ENCODE measurements around the gene GAB3.

The GAB3 gene

GRCh38 chrX:154658187-154658586 is 92.7 kb downstream of the GAB3 start:
- Histone ChIP-seq H3K27ac (ENCODE audit: low read length) (no peak overlapping the region), H2AFZ (ENCODE audit: low read depth, low read length) (no peak overlapping the region), H3K36me3 (ENCODE audit: insufficient read depth, low read length) (no peaks in the 10 kb centered on the region), H3K4me1 (ENCODE audit: insufficient read depth, low read length) (no peaks in the 10 kb centered on the region), H3K27me3 (ENCODE audit: insufficient read depth, low read length, poor library complexity) (no peaks in the 10 kb centered on the region), H3K4me3 (ENCODE audit: low read depth in 1 of 2, low read length in 2 of 2) (no peak overlapping the region), H3K9ac (ENCODE audit: low read depth, low read length) (no peak overlapping the region), H3K4me2 (ENCODE audit: insufficient read depth, low read length) (no peak overlapping the region), H3K9me3 (ENCODE audit: insufficient read depth, low read length, severe bottlenecking) (peaks cover 3% of the 10 kb centered on the region), H3K79me2 (ENCODE audit: insufficient read depth, low read length) (no peaks in the 10 kb centered on the region), H4K20me1 (ENCODE audit: insufficient read depth, low read length) (no peaks in the 10 kb centered on the region)
- TF ChIP-seq EZH2 (IDR thresholded peaks at IDR 0.05; ENCODE audit: borderline replicate concordance, low read depth, low read length, severe bottlenecking): no peak
- no peak for TF ChIP-seq CTCF (IDR thresholded peaks at IDR 0.05; ENCODE audit: borderline replicate concordance, extremely low read depth, low read length, poor library complexity, severe bottlenecking)
- DNase-seq (no peak), ATAC-seq (ENCODE audit: insufficient read depth, low read depth) (no peak)

- Histone ChIP-seq H2AFZ (ENCODE audit: low read depth, low read length) (no peak overlapping the region), H3K36me3 (ENCODE audit: insufficient read depth, low read length) (no peaks in the 10 kb centered on the region), H3K27ac (ENCODE audit: low read length) (no peak overlapping the region), H3K4me2 (ENCODE audit: insufficient read depth, low read length) (no peak overlapping the region), H3K4me3 (ENCODE audit: low read depth in 1 of 2, low read length in 2 of 2) (no peak overlapping the region), H3K9ac (ENCODE audit: low read depth, low read length) (no peak overlapping the region), H3K27me3 (ENCODE audit: insufficient read depth, low read length, poor library complexity) (no peaks in the 10 kb centered on the region), H4K20me1 (ENCODE audit: insufficient read depth, low read length) (no peaks in the 10 kb centered on the region), H3K79me2 (ENCODE audit: insufficient read depth, low read length) (no peaks in the 10 kb centered on the region), H3K9me3 (ENCODE audit: insufficient read depth, low read length, severe bottlenecking) (no peaks in the 10 kb centered on the region), H3K4me1 (ENCODE audit: insufficient read depth, low read length) (no peaks in the 10 kb centered on the region)
- DNase-seq (no peak), ATAC-seq (ENCODE audit: insufficient read depth, low read depth) (no peak)
- TF ChIP-seq CTCF (IDR thresholded peaks at IDR 0.05; ENCODE audit: borderline replicate concordance, extremely low read depth, low read length, poor library complexity, severe bottlenecking): no peak
- TF ChIP-seq EZH2 (IDR thresholded peaks at IDR 0.05; ENCODE audit: borderline replicate concordance, low read depth, low read length, severe bottlenecking): no peak
Observed at GRCh38 chrX:154657226-154657805, 93.6 kb downstream of the GAB3 start.

GRCh38 chrX:154655786-154656185 is 95.1 kb downstream of the GAB3 start:
- ATAC-seq (ENCODE audit: insufficient read depth, low read depth) (no peak), DNase-seq (no peak)
- no peaks in the 10 kb centered on the region for H3K27me3 ChIP-seq (ENCODE audit: insufficient read depth, low read length, poor library complexity)
- no peak overlapping the region for H3K27ac ChIP-seq (ENCODE audit: low read length)
- H3K36me3 ChIP-seq (ENCODE audit: insufficient read depth, low read length): no peaks in the 10 kb centered on the region
- no peak for TF ChIP-seq CTCF (IDR thresholded peaks at IDR 0.05; ENCODE audit: borderline replicate concordance, extremely low read depth, low read length, poor library complexity, severe bottlenecking)
- no peak for TF ChIP-seq EZH2 (IDR thresholded peaks at IDR 0.05; ENCODE audit: borderline replicate concordance, low read depth, low read length, severe bottlenecking)
- no peak overlapping the region for H3K4me3 ChIP-seq (ENCODE audit: low read depth in 1 of 2, low read length in 2 of 2)
- no peaks in the 10 kb centered on the region for H4K20me1 ChIP-seq (ENCODE audit: insufficient read depth, low read length)
- H3K9ac ChIP-seq (ENCODE audit: low read depth, low read length): no peak overlapping the region
- no peak overlapping the region for H3K4me2 ChIP-seq (ENCODE audit: insufficient read depth, low read length)
- no peaks in the 10 kb centered on the region for H3K4me1 ChIP-seq (ENCODE audit: insufficient read depth, low read length)
- H3K9me3 ChIP-seq (ENCODE audit: insufficient read depth, low read length, severe bottlenecking): no peaks in the 10 kb centered on the region
- H3K79me2 ChIP-seq (ENCODE audit: insufficient read depth, low read length): no peaks in the 10 kb centered on the region
- no peak overlapping the region for H2AFZ ChIP-seq (ENCODE audit: low read depth, low read length)

GRCh38 chrX:154655346-154655745 is 95.5 kb downstream of the GAB3 start:
- no peaks in the 10 kb centered on the region for H3K79me2 ChIP-seq (ENCODE audit: insufficient read depth, low read length)
- H3K27me3 ChIP-seq (ENCODE audit: insufficient read depth, low read length, poor library complexity): no peaks in the 10 kb centered on the region
- H2AFZ ChIP-seq (ENCODE audit: low read depth, low read length): no peak overlapping the region
- no peak overlapping the region for H3K27ac ChIP-seq (ENCODE audit: low read length)
- TF ChIP-seq EZH2 (IDR thresholded peaks at IDR 0.05; ENCODE audit: borderline replicate concordance, low read depth, low read length, severe bottlenecking): no peak
- ATAC-seq (ENCODE audit: insufficient read depth, low read depth) (no peak), DNase-seq (no peak)
- no peaks in the 10 kb centered on the region for H3K9me3 ChIP-seq (ENCODE audit: insufficient read depth, low read length, severe bottlenecking)
- no peaks in the 10 kb centered on the region for H4K20me1 ChIP-seq (ENCODE audit: insufficient read depth, low read length)
- H3K4me1 ChIP-seq (ENCODE audit: insufficient read depth, low read length): no peaks in the 10 kb centered on the region
- no peak overlapping the region for H3K4me2 ChIP-seq (ENCODE audit: insufficient read depth, low read length)
- H3K4me3 ChIP-seq (ENCODE audit: low read depth in 1 of 2, low read length in 2 of 2): no peak overlapping the region
- no peak overlapping the region for H3K9ac ChIP-seq (ENCODE audit: low read depth, low read length)
- no peaks in the 10 kb centered on the region for H3K36me3 ChIP-seq (ENCODE audit: insufficient read depth, low read length)
